CD4-positive, alpha-beta T cell (primary cell): Measurements from ENCODE around the gene RTN4RL1. TPM values are rescaled to one million over a fixed set of nuclear protein-coding genes. Genes with fewer than 3 reads are reported as not detected.

Experiments used
- ATAC-seq: fragments of 200-7000 bp; cut with Tn5 transposase; one replicate; pipeline ENCODE4 v1.10.0; 2022; ENCODE audit warnings: mild to moderate bottlenecking; ENCODE audit not compliant: poor library complexity
- CTCF ChIA-PET: fragments of 350-600 bp; sonication (Branson Sonifier 250); formaldehyde crosslinking; loops from one replicate; lab custom pipeline; 2021; ENCODE audit warnings: antibody characterized with exemption, inconsistent platforms; lab: Charles Lee
- POLR2A ChIA-PET: fragments of 350-600 bp; sonication (Branson Sonifier 250); formaldehyde crosslinking; loops from one replicate; lab custom pipeline; 2021; ENCODE audit warnings: antibody characterized with exemption, inconsistent platforms; lab: Charles Lee
- DNase-seq, 14 experiments: peaks; one replicate each; pipeline ENCODE4 v3.0.0-alpha.2; 2013 to 2020; ENCODE audit warnings: mixed read lengths in 2 of 14
- H3K27ac ChIP-seq, 2 donors: one replicate each; pipeline versions ENCODE4 v1.5.1 to v1.7.0; 2013; ENCODE audit warnings: low read length in 2 of 2, low read depth in 1 of 2, mild to moderate bottlenecking in 1 of 2
- H3K27me3 ChIP-seq, 2 experiments: 1 replicate in 1 of 2; 2 replicates in 1 of 2; pipeline versions ENCODE4 v1.6.1 to v1.7.0; 2013; ENCODE audit warnings: low read length in 2 of 2, control low read depth in 1 of 2, mild to moderate bottlenecking in 1 of 2, moderate library complexity in 1 of 2; ENCODE audit not compliant: insufficient read depth in 2 of 2, control insufficient read depth in 1 of 2
- H3K36me3 ChIP-seq: one replicate; pipeline ENCODE4 v1.6.1; 2013; ENCODE audit warnings: low read length, control low read depth; ENCODE audit not compliant: insufficient read depth
- H3K4me1 ChIP-seq: one replicate; pipeline ENCODE4 v1.6.1; 2013; ENCODE audit warnings: low read length, control low read depth; ENCODE audit not compliant: insufficient read depth
- H3K4me3 ChIP-seq: one replicate; pipeline ENCODE4 v1.5.1; 2013; ENCODE audit warnings: mild to moderate bottlenecking, low read length, moderate library complexity
- H3K9me3 ChIP-seq, 2 experiments: 1 replicate in 1 of 2; 2 replicates in 1 of 2; pipeline versions ENCODE4 v1.6.1 to v1.7.0; 2013; ENCODE audit warnings: low read length in 2 of 2, mild to moderate bottlenecking in 2 of 2, control low read depth in 1 of 2, moderate library complexity in 1 of 2; ENCODE audit not compliant: control insufficient read depth in 1 of 2, insufficient read depth in 1 of 2
- H3K27ac Mint-ChIP-seq: one replicate; pipeline ENCODE4 v1.8.0; 2020; ENCODE audit warnings: mixed read lengths
- H3K27me3 Mint-ChIP-seq: one replicate; pipeline ENCODE4 v1.8.0; 2021; ENCODE audit warnings: mixed read lengths
- H3K36me3 Mint-ChIP-seq: one replicate; pipeline ENCODE4 v1.8.0; 2021; ENCODE audit warnings: low read depth, mixed read lengths
- H3K4me1 Mint-ChIP-seq: one replicate; pipeline ENCODE4 v1.8.0; 2021; ENCODE audit warnings: low read depth, mixed read lengths
- H3K4me3 Mint-ChIP-seq: one replicate; pipeline ENCODE4 v1.8.0; 2020; ENCODE audit warnings: mild to moderate bottlenecking, mixed read lengths
- H3K9me3 Mint-ChIP-seq: one replicate; pipeline ENCODE4 v1.8.0; 2020; ENCODE audit warnings: mixed read lengths
- CTCF ChIP-seq: fragments of 200-600 bp; IDR thresholded peaks from one replicate; pipeline ENCODE4 v1.8.0; 2022; ENCODE audit warnings: antibody characterized with exemption, mild to moderate bottlenecking
- intact Hi-C, 2 experiments: fragments of 100-400 bp; cut with DNase I in 1 of 2; cut with micrococcal nuclease in 1 of 2; formaldehyde crosslinking; loops; one replicate each; pipeline versions ENCODE4 v1.15.1 to v1.9.0; 2023 to 2025; cut with DNase I, micrococcal nuclease
- total RNA-seq, 174 experiments: library from RNA in 2 of 174; stranded (reverse) in 2 of 174; gene quantifications; one replicate each; pipeline ENCODE4 v1.2.3 and lab custom pipeline; 2021 to 2026

Gene RTN4RL1
- total RNA-seq, 2 experiments from 2014 or later: 0.06 to 0.11 TPM

GRCh38 chr17:1946021-1946932 lies 78.9 kb downstream of the RTN4RL1 start:
- H3K4me3 ChIP-seq: no peak overlapping the region
- H3K4me1 ChIP-seq: no peaks in the 10 kb centered on the region
- no peaks in the 10 kb centered on the region for H3K9me3 ChIP-seq
- TF ChIP-seq CTCF: no peak
- H3K4me1 Mint-ChIP-seq: no peaks in the 10 kb centered on the region
- H3K4me3 Mint-ChIP-seq: no peak overlapping the region
- intact Hi-C loops: no loop called here
- H3K27ac ChIP-seq: no peak overlapping the region
- H3K36me3 Mint-ChIP-seq: no peaks in the 10 kb centered on the region
- no peaks in the 10 kb centered on the region for H3K36me3 ChIP-seq
- ATAC-seq (no peak), DNase-seq (no peak)
- no peaks in the 10 kb centered on the region for H3K27me3 ChIP-seq
- CTCF ChIA-PET: no interaction called here
- POLR2A ChIA-PET: no interaction called here
- no peaks in the 10 kb centered on the region for H3K27me3 Mint-ChIP-seq
- no peaks in the 10 kb centered on the region for H3K9me3 Mint-ChIP-seq
- no peak overlapping the region for H3K27ac Mint-ChIP-seq

GRCh38 chr17:1945621-1946020 lies 79.5 kb downstream of the RTN4RL1 start:
- Mint-ChIP-seq H3K36me3 (no peaks in the 10 kb centered on the region), H3K27me3 (no peaks in the 10 kb centered on the region), H3K4me3 (no peak overlapping the region), H3K9me3 (no peaks in the 10 kb centered on the region), H3K27ac (no peak overlapping the region), H3K4me1 (no peaks in the 10 kb centered on the region)
- ChIA-PET POLR2A (no interaction called here), CTCF (no interaction called here)
- no peak for TF ChIP-seq CTCF
- intact Hi-C loops: no loop called here
- no peak for ATAC-seq
- Histone ChIP-seq H3K9me3 (no peaks in the 10 kb centered on the region), H3K36me3 (no peaks in the 10 kb centered on the region), H3K27ac (no peak overlapping the region), H3K27me3 (no peaks in the 10 kb centered on the region), H3K4me3 (no peak overlapping the region), H3K4me1 (no peaks in the 10 kb centered on the region)
- no peak for DNase-seq

- no peak overlapping the region for H3K27ac ChIP-seq
- no peak for TF ChIP-seq CTCF
- Mint-ChIP-seq H3K27ac (no peak overlapping the region), H3K4me1 (no peaks in the 10 kb centered on the region), H3K36me3 (no peaks in the 10 kb centered on the region), H3K4me3 (no peak overlapping the region), H3K27me3 (no peaks in the 10 kb centered on the region), H3K9me3 (no peaks in the 10 kb centered on the region)
- H3K36me3 ChIP-seq: no peaks in the 10 kb centered on the region
- no peak for DNase-seq
- no peaks in the 10 kb centered on the region for H3K27me3 ChIP-seq
- no peaks in the 10 kb centered on the region for H3K4me1 ChIP-seq
- ChIA-PET POLR2A (no interaction called here), CTCF (no interaction called here)
- H3K9me3 ChIP-seq: peaks cover 0 to 3% of the 10 kb centered on the region in 2 experiments
- no peak overlapping the region for H3K4me3 ChIP-seq
- ATAC-seq: no peak
- intact Hi-C loops: no loop called here
Measured at GRCh38 chr17:1943436-1943831, 81.7 kb downstream of the RTN4RL1 start.
